EH (cell line): ENCODE measurements around the gene PDE6H.

Experiments
- DNase-seq: peaks from one replicate; pipeline ENCODE4 v3.0.0-alpha.2; 2015; ENCODE audit warnings: low read depth

The PDE6H gene

GRCh38 chr12:14951851-14952250 lies 21.0 kb upstream of the PDE6H start:
- DNase-seq: peak; percentile 63

GRCh38 chr12:14952299-14952921 lies 20.4 kb upstream of the PDE6H start:
- DNase-seq: peak; percentile 97

- no peak for DNase-seq
Measured at GRCh38 chr12:14953752-14954151, 19.1 kb upstream of the PDE6H start.

- DNase-seq: no peak
Measured at GRCh38 chr12:14954269-14954668, 18.6 kb upstream of the PDE6H start.

- DNase-seq: no peak
Measured at GRCh38 chr12:14956024-14956891, 16.6 kb upstream of the PDE6H start.

- no peak for DNase-seq
Measured at GRCh38 chr12:14956905-14957304, 15.9 kb upstream of the PDE6H start.

GRCh38 chr12:14957551-14958168 lies 15.2 kb upstream of the PDE6H start:
- no peak for DNase-seq

- no peak for DNase-seq
Measured at GRCh38 chr12:14958361-14959125, 14.3 kb upstream of the PDE6H start.

- DNase-seq: no peak
Measured at GRCh38 chr12:14959126-14959440, 13.8 kb upstream of the PDE6H start.

GRCh38 chr12:14959463-14959862 lies 13.4 kb upstream of the PDE6H start:
- no peak for DNase-seq

- no peak for DNase-seq
Measured at GRCh38 chr12:14959916-14960496, 12.8 kb upstream of the PDE6H start.

GRCh38 chr12:14960548-14961465 lies 12.0 kb upstream of the PDE6H start:
- DNase-seq: peak; percentile 54

GRCh38 chr12:14961466-14962152 lies 11.2 kb upstream of the PDE6H start, which contains the start of gene ARHGDIB:
Gene ARHGDIB (minus strand): TSS chr12:14961601. CDS start chr12:14950712, 10,889 bp downstream.
- DNase-seq: peak; percentile 71

- no peak for DNase-seq
Measured at GRCh38 chr12:14962153-14962539, 10.7 kb upstream of the PDE6H start.

- DNase-seq: no peak
Measured at GRCh38 chr12:14962797-14963196, 10.0 kb upstream of the PDE6H start.

- DNase-seq: no peak
Measured at GRCh38 chr12:14963520-14963919, 9.3 kb upstream of the PDE6H start.

- DNase-seq: no peak
Measured at GRCh38 chr12:14964406-14964805, 8.4 kb upstream of the PDE6H start.

- DNase-seq: no peak
Measured at GRCh38 chr12:14965221-14965620, 7.6 kb upstream of the PDE6H start.

GRCh38 chr12:14968478-14968877 lies 4.4 kb upstream of the PDE6H start:
- peak; percentile 21 for DNase-seq

- DNase-seq: no peak
Measured at GRCh38 chr12:14970473-14970872, 2.4 kb upstream of the PDE6H start.
